Glomerular visceral epithelial cell (primary cell): ENCODE measurements around the gene NDE1.
"Not testable (repeated sequence)": the region's sequence is repeated elsewhere in the genome, so short reads cannot be mapped to it uniquely, and the experiment has no call there.

Source experiments
- DNase-seq: peaks from one replicate; pipeline ENCODE4 v3.0.0-alpha.2; 2016; ENCODE audit errors: extremely low spot score

The NDE1 gene

DNA sequence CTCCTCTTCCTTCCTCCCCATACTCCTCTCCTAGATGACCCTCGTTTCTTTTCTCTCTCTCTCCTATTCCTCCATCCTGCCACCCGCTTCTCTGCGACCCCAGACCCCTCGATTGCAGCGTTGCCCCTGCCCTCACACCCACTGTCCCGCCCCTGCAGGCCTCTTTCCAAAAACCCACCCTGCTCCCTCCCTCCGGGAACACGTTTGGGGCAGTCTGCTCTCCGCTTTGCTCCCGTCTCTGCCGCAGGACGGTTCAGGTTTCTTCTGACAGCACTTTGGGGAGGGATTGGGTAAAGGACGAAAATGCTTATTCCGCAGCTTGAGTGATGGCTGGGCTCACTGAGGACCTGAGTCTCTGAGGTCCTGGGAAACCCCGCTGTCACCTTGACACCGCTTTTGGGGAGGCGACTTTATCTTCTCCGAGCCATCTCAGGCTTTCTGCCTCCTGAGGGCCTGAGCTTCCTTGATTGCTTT is 690 bp downstream of the NDE1 start:
- DNase-seq = no peak

DNA sequence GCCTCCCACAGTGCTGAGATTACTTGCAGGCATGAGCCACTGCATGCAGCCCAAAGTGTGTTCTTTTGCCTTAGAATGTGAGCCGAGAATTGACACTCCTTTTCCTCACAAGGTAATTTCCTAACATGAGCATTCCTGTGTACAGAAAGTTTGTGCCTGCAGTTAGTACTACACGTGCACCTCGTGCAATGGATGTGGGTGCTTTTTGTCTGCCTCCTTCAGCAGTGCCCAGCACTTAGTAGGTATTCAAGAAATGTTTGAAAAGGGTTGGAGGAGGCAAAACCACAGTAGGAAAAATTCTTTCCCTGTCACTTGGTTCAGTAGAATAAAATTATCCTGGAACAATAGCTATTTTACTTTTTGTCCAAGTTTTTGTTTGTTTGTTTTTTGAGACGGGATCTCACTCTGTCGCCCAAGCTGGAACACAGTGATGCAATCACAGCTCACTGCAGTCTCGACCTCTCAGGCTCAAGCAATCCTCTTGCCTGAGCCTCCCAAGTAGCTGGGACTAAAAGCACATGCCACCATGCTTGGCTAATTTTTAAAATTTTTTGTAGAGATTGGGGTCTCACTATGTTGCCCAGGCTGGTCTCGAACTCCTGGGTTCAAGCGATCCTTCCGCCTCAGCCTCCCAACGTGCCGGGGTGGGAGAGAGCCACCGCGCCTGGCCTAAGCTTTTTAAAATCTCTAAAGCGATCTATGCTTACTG is 2.4 kb downstream of the NDE1 start:
- no peak for DNase-seq

DNA sequence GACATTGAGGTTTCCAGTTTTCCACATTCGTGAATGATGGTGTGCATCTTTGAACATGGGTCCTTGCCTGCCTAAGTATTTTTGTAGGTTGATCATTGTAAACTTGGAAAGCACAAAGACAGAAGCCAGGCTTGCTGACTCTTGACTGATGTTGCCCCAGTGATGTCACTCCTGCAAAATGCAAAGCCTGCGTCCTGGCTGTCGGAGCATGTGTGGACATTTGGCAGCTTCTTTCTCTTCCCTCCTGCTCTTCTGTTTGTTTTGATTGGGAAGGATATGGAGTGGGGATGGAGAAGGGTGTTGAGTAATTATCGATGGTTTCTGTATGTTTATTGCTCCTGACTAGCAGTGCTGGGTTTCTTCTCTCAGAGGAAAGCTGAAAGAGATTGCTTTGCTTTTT is 3.2 kb downstream of the NDE1 start:
- DNase-seq = peak; percentile 21

DNA sequence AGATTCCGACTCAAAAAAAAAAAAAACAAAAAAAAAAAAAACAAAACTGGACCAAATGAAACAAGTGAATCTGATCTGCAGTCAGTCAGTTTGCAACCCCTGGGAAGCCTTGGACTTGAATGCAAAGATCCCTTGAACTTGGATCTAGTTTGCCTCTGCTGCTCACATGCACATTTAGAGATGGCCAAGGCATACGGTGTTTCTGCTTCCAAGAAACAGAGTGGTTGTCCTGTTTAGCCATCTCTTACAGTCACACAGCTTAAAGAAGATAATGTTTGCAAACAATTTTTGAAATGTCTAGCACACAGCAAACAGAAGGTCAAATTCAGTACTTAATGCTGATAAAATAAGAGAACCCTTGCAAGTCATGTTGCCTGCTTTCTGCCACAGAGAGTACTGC is 4.5 kb downstream of the NDE1 start:
- no peak for DNase-seq

DNA sequence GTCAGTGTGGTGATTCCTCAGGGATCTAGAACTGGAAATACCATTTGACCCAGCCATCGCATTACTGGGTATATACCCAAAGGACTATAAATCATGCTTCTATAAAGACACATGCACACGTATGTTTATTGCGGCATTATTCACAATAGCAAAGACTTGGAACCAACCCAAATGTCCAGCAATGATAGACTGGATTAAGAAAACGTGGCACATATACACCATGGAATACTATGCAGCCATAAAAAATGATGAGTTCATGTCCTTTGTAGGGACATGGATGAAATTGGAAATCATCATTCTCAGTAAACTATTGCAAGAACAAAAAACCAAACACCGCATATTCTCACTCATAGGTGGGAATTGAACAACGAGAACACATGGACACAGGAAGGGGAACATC is 5.5 kb downstream of the NDE1 start:
- not testable (repeated sequence) for DNase-seq

DNA sequence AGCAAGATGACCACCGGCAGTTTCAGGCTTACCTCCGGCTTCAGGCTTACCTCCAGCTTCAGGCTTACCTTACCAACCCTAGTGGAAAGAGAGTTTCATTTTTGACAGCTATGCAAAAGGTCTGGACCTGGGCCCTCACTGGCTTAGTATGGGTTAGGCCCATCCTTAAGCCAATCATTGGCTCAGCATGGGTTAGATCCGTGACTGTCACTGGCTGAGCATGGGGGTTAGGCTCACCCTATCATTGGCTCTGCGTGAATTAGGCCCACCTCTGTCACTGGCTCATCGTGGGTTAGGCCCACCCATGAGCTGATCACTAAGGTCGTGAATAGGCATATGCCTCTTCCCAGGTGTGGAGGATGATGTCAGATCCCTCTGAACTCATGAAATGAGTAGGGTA is 8.1 kb downstream of the NDE1 start:
- no peak for DNase-seq

DNA sequence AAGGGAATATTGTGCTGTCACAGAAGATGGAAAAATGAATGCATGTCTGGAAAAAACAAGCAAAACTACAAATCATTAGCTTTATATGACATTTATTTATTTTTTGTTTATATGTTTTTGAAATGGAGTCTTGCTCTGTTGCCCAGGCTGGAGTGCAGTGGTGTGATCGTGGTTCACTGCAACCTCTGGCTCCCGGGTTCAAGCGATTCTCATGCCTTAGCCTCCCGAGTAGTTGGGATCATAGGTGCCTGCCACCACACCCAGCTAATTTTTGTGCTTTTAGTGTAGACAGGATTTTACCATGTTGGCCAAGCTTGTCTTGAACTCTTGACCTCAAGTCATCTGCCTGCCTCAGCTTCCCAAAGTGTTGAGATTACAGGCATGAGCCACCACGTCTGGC is 8.5 kb downstream of the NDE1 start:
- DNase-seq = no peak

DNA sequence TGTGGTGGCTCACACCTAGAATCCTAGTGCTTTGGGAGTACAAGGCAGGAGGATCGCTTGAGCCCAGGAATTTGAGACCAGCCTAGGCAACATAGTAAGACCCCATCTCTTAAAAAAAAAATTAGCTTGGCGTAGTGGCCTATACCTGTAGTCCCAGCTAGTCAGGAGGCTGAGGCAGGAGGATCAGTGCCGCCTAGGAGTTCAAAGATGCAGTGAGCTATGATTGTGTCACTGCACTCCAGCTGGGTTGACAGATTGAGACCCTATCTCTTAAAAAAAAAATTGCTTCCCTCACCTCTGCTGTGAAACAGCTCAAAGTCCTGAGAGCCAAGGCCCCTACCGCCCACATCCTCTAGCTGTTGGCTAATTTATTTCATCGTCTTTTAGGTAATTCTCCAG is 10.2 kb downstream of the NDE1 start:
- DNase-seq = no peak

DNA sequence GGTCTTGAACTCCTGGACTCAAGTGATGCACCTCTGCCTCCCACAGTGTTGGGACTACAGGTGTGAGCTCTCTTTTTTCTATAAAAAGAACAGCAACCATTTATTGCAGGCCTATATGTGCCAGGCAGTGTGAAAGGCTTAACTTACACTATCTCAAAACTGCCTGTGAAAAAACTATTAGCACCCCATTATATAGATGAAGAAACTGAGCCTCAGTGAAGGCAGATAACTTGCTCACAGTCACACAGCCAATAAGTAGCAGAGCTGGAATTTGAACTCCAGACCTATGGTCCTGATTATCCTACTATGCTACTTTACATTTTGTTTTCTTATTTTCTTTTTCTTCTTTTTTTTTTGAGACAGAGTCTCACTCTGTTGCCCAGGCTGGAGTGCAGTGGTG is 15.1 kb downstream of the NDE1 start:
- DNase-seq = no peak

DNA sequence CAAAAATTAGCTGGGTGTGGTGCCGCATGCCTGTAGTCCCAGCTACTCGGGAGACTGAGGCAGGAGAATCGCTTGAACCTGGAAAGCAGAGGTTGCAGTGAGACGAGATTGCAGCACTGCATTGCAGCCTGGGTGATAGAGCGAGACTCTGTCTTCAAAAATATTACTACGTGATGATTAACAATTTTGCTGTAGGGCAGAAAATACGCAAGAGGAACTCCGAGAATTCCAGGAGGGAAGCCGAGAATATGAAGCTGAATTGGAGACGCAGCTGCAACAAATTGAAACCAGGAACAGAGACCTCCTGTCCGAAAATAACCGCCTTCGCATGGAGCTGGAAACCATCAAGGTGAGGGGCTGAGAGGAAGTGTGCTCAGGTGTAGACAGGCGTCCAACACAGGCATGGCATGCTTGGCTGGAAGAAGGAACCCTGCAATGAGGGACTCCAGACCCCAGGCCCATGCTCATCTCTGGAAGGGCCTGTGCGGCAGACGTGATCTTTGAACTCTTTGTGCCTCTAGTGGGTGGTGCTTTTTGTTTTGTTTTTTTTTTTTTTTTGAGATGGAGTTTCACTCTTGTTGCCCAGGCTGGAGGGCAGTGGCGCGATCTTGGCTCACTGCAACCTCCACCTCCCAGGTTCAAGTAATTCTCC is 17.2 kb downstream of the NDE1 start:
- DNase-seq = no peak

DNA sequence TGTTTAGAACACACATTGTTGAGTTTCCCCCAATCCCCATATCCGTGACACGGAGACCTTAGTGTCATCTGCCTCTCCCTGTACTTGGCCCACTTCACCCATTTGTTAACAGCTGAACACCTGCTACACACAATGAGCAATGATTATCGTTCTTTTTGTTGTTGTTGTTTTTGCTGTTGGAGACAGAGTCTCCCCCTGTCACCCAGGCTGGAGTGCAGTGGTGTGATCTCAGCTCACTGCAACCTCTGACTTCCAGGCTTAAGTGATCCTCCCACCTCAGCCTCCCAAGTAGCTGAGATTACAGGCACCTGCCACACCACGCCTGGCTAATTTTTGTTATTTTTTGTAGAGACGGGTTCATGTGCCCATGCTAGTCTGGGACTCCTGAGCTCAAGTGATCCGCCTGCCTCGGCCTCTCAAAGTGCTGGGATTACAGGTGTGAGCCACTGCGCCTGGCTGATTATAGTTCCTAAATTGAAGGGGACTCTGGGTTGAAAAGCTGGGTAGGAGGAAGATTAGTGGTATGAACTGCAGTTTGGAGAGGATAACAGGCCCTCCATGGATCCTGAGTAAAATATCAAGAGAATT is 21.6 kb downstream of the NDE1 start:
- DNase-seq = no peak

DNA sequence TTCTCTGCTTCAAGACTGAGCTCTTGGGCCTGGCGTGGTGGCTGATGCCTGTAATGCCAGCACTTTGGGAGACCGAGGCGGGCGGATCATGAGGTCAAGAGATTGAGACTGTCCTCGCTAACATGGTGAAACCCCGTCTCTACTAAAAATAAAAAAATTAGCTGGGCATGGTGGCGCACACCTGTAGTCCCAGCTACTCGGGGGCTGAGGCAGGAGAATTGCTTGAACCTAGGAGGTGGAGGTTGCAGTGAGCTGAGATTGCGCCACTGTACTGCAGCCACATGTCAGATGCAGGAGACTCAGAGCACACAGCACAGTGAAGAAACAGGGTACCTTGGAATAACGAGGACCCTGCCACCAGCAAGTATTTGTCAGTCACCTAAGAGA is 22.1 kb downstream of the NDE1 start:
- not testable (repeated sequence) for DNase-seq

DNA sequence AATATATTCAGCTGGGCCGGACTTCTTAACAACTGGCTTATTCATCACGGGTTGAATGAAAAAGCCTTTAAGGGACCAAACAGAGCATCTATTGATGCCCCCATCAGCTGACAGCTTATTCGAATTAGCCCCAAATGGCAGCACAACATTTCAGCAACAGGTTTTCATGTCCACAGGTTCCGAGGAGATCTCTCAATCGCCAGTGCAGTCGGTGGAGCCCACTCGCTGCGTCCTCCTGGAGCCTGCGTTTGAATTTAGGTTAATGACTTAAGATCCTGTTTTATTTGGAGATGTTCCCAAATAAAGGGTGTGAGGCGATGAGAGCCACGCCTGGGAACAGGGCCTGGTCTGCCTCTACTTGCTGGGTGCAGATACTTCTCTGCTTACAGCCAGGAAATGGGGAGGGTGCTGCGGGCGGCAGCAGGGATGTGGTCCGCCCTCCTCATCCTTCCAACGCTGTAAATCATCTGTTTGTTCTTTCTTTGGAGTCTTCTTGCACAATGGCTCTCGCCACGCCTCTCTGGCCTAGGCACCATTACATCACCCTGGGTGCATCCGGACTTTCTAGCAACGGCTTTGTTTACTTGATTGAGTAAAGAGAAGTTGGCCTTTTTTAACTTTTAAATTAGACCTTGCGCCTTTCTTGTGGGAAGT is 22.6 kb downstream of the NDE1 start:
- peak; percentile 23 for DNase-seq

DNA sequence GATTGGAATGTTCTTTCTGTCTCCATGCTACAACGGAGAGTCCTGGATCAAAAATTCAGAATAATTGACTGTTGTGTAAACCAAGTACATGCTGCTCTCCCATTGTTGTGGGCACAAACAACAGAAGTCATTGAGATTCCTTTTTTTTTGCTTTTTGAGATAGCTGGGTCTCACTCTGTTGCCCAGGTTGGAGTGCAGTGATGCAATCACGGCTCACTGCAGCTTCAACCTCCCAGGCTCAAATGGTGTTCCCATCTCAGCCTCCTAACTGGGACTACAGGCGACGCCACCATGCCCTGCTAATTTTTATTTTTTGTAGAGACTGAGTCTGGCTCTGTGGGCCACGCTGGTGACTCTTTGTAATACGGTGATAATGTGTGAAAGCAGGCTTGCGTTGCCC is 24.5 kb downstream of the NDE1 start:
- no peak for DNase-seq

DNA sequence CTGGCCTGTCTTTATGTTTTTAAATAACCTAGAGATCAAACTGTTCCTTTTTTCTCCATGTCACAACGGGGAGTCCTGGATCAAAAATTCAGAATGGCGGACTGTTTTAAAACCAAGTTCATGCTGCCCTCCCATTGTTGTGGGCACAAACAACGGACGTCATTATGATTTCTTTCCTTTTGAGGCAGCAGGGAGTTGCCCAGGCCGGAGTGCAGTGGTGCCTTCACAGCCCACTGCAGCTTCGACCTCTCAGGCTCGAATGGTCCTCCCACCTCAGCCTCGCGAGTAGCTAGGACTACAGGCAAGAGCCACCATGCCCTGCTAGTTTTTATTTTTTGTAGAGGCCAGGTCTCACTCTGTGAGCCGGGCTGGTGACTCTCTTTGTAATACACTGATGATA is 26.5 kb downstream of the NDE1 start:
- no peak for DNase-seq

DNA sequence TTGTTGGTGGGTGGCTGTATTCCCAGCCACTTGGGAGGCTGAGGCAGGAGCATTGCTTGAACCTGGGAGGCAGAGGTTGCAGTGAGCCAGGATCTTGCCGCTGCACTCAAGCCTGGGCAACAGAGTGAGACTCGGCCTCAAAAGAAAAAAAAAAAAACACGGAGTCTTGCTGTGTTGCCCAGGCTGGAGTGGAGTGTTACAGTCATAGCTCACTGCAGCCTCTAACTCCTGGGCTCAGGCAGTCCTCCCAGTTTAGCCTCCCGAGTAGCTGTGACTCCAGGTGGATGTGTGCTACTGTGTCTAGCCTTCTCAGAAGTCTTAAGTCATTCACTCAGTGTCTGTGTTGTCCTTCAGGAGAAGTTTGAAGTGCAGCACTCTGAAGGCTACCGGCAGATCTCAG is 27.4 kb downstream of the NDE1 start:
- DNase-seq = no peak

DNA sequence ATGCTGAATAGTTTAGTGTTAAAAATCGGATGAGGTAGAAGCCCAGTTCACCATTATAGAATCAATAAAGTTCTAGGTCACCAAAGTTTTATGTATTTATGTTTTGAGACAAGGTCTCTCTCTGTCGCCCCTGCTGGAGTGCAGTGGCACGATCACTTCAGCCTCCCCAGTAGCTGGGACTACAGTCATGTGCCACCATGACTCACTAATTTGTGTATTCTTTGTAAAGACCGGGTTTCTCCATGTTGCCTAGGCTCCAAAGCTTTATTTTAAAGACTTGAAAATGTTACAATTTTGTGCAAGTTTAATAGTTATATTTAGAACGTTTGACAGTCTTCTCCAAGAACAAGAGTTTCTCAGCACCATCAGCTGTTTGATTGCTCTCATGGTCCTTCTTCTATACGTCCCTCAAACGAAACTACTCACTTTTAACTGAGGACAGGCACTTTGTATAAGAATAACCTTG is 32.1 kb downstream of the NDE1 start:
- peak; percentile 51 for DNase-seq

DNA sequence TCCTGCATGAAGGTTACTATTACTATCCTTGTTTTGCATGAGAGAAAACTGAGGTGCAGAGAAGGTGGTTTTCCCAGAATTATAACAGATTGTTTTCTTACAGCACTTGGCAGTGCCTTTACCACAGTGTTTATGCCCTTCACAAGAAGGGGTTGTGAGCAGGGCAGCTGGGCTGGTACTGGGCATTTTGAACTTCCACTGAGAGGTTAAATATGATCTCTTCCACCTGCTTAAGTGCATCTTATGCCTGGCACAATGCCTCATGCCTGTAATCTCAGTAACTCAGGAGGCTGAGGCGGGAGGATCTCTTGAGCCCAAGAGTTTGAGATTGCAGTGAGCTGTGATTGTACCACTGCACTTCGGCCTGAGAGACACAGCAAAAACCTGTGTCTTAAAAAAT is 36.2 kb downstream of the NDE1 start:
- DNase-seq = no peak

DNA sequence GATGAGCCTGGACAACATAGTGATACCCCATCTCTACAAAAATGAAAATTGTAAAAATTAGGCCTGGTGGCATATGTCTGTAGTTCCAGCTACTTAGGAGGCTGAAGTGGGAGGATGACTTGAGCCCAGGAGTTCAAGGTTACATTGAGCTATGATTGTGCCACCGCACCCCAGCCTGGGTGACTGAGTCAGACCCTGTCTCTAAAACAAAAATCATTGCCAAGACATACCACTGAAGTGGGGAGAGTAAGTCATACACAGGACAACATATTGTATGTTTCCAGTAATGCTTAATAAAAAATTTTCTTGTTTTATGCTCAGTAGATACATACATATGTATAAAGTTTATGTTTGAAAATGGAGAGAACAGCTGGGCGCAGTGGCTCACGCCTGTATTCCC is 39.2 kb downstream of the NDE1 start:
- DNase-seq = no peak

DNA sequence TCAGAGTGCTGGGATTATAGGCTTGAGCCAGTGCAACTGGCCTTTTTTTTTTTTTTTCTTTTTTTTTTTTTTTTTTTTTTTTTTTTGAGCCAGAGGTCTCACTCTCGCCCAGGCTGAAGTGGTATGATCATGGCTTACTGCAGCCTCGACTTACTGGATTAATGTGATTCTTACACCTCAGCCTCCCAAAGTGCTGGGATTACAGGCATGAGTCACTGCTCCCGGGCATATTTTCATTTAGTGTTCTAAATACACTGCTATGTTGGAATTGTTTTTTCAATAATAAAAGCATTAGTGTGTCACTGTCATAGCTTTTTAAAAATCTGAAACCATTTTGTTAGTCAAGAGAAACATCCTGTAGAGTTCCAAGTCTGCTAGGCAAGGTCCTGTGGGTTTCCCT is 40.3 kb downstream of the NDE1 start:
- no peak for DNase-seq

DNA sequence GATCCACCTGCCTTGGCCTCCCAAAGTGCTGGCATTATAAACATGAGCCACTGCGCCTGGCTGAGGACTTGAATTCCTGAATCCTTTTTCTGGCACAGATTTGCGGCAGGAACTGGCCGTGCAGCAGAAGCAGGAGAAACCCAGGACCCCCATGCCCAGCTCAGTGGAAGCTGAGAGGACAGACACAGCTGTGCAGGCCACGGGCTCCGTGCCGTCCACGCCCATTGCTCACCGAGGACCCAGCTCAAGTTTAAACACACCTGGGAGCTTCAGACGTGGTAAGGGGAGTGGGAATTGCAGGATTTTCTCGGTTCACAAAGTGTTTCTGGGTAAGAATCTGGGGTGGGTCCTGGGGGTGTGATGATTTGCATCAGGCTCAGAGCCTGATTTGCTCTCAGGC is 41.0 kb downstream of the NDE1 start:
- DNase-seq = no peak

DNA sequence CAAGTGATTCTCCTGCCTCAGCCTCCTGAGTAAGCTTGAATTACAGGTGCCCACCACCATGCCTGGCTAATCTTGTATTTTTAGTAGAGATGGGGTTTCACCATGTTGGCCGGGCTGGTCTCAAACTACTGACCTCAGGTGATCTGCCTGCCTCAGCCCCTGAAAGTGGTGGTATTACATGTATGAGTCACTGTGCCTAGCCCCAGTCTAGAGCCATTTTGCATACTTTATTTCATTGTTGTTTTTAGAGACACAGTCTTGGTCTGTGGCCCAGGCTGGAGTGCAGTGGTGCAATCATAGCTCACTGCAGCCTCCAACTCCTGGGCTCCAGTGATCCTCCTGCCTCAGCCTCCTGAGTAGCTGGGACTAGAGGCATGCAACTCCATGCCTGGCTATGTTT is 42.5 kb downstream of the NDE1 start:
- DNase-seq = not testable (repeated sequence)

DNA sequence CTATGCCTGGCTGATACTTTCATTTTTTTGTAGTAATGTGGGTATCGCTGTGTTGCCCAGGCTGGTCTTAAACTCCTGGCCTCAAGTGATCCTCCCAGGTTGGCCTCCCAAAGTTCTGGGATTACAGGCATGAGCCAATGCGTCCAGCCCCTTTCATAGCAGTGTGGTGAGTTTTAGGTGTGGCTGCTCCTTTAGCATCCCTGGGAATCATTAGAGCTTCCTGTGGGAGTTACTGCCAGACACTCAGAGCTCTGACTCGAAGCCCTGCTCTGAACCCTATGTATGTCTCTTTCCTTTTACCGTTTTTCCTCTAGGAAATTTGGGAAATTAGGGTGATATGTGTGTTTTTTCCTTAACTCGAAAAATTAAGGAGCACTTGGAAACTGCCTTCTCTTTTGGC is 44.5 kb downstream of the NDE1 start:
- DNase-seq = no peak
